GM12878 (cell line): ENCODE results near the gene TM7SF2. TPM values are rescaled to one million over a fixed set of nuclear protein-coding genes. Genes with fewer than 3 reads are reported as not detected.

Source experiments
- CHD4 ChIP-seq: fragments of 200-600 bp; sonication (generic); IDR thresholded peaks from 2 replicates; pipeline ENCODE4 v1.6.1; 2016; ENCODE audit warnings: mild to moderate bottlenecking
- CTCF ChIP-seq, 3 experiments: IDR thresholded peaks in 2 of 3; conservative IDR thresholded peaks in 1 of 3; 2 replicates each; pipeline ENCODE4 v1.5.1; 2011; ENCODE audit warnings: low read depth in 3 of 3, low read length in 3 of 3, mild to moderate bottlenecking in 3 of 3, control low read depth in 2 of 3, moderate library complexity in 2 of 3, inconsistent platforms in 1 of 3, mixed read lengths in 1 of 3; ENCODE audit not compliant: control insufficient read depth in 2 of 3, insufficient read depth in 1 of 3; ENCODE audit errors: extremely low read depth in 1 of 3
- E4F1 ChIP-seq: fragments of 450-650 bp; IDR thresholded peaks from 2 replicates; pipeline ENCODE4 v1.6.1; 2018; ENCODE audit warnings: borderline replicate concordance, mild to moderate bottlenecking; ENCODE audit not compliant: partially characterized antibody
- EGR1 ChIP-seq, 2 experiments: IDR thresholded peaks; 1 replicate in 1 of 2; 2 replicates in 1 of 2; pipeline ENCODE4 v1.6.1; 2011 to 2012; ENCODE audit warnings: low read depth in 2 of 2, low read length in 2 of 2, borderline replicate concordance in 1 of 2, mild to moderate bottlenecking in 1 of 2, moderate library complexity in 1 of 2
- FOXM1 ChIP-seq: IDR thresholded peaks from 2 replicates; pipeline ENCODE4 v1.6.1; 2012; ENCODE audit warnings: low read depth, mild to moderate bottlenecking, inconsistent platforms, low read length, moderate library complexity
- GABPA ChIP-seq: IDR thresholded peaks from 2 replicates; pipeline ENCODE4 v1.6.1; 2014; ENCODE audit warnings: antibody characterized with exemption, low read depth, mild to moderate bottlenecking, inconsistent platforms
- IKZF1 ChIP-seq: fragments of 450-650 bp; conservative IDR thresholded peaks from 2 replicates; pipeline ENCODE4 v1.6.1; 2017; ENCODE audit warnings: antibody characterized with exemption, mild to moderate bottlenecking
- IKZF2 ChIP-seq, 2 experiments: fragments of 450-650 bp; IDR thresholded peaks; 2 replicates each; pipeline ENCODE4 v1.6.1; 2017; ENCODE audit warnings: mild to moderate bottlenecking in 2 of 2, moderate library complexity in 2 of 2
- LARP7 ChIP-seq: fragments of 450-650 bp; IDR thresholded peaks from 2 replicates; pipeline ENCODE4 v1.6.1; 2017; ENCODE audit warnings: mild to moderate bottlenecking
- PBX3 ChIP-seq: IDR thresholded peaks from 2 replicates; pipeline ENCODE4 v1.6.1; 2011; ENCODE audit warnings: mild to moderate bottlenecking, low read depth, low read length, moderate library complexity; ENCODE audit not compliant: insufficient replicate concordance
- RAD51 ChIP-seq: fragments of 450-650 bp; IDR thresholded peaks from 2 replicates; pipeline ENCODE4 v1.6.1; 2016; ENCODE audit warnings: moderate library complexity, mild to moderate bottlenecking, inconsistent platforms
- RUNX3 ChIP-seq: IDR thresholded peaks from 2 replicates; pipeline ENCODE4 v1.6.1; 2012; ENCODE audit warnings: low read length, inconsistent platforms
- SPI1 ChIP-seq: IDR thresholded peaks from 2 replicates; pipeline ENCODE4 v1.6.1; 2011; ENCODE audit warnings: low read depth, mild to moderate bottlenecking, low read length, moderate library complexity, borderline replicate concordance; ENCODE audit not compliant: insufficient read depth
- STAT3 ChIP-seq: IDR thresholded peaks from 2 replicates; pipeline ENCODE4 v1.6.1; 2011; ENCODE audit warnings: low read depth, low read length, improper control_type of control experiment
- USF2 ChIP-seq: IDR thresholded peaks from 2 replicates; pipeline ENCODE4 v1.6.1; 2011; ENCODE audit warnings: low read depth, low read length, improper control_type of control experiment, borderline replicate concordance
- ZNF592 ChIP-seq: fragments of 450-650 bp; IDR thresholded peaks from 2 replicates; pipeline ENCODE4 v1.6.1; 2017; ENCODE audit warnings: mild to moderate bottlenecking, moderate library complexity
- polyA plus RNA-seq, 11 experiments: library from polyadenylated mRNA; depleted of rRNA in 4 of 11; unstranded in 6 of 11; stranded (reverse) in 5 of 11; fragments of >200 nt; fragmentation: Nextera tagmentation in 4 of 11; fragmentation: Illumina TruSeq in 1 of 11; extraction: Ambion mirVana in 4 of 11; extraction: Trizol in 1 of 11; gene quantifications; 1 replicate in 1 of 11; 2 replicates in 10 of 11; pipeline versions ENCODE4 v1.2.1 to v1.2.3, GENCODE V29; 2011 to 2016; ENCODE audit warnings: inconsistent platforms in 2 of 11, missing spikeins in 2 of 11, low read depth in 1 of 11
- total RNA-seq, 4 experiments: library from RNA; depleted of rRNA in 3 of 4; stranded (reverse); fragments of >200 nt in 3 of 4; fragmentation: Illumina TruSeq in 1 of 4; extraction: Trizol in 1 of 4; gene quantifications; 2 replicates each; pipeline versions ENCODE4 v1.2.1 to v1.2.3, GENCODE V29; 2013 to 2021

TM7SF2 gene
- total and polyA plus RNA-seq, 10 of the 15 experiments (the other 5 are each of a cell fraction or from before 2014, with no cell fraction given), result 0.52 to 57.7 (median 20.7) TPM

GRCh38 chr11:65112546-65113360 lies 1.1 kb downstream of the TM7SF2 start (continued):
- TF ChIP-seq USF2 (no peak), EGR1 (IDR thresholded peaks at IDR 0.05; ENCODE audit: borderline replicate concordance in 1 of 2, low read depth in 2 of 2, low read length in 2 of 2) (no peak), IKZF1 (peak; percentile 13; the same call in 1 of the 2 replicates), PBX3 (peak; percentile 52), ZNF592 (no peak), GABPA (no peak), RAD51 (no peak), LARP7 (peak; percentile 91), CTCF (IDR thresholded peaks at IDR 0.05 in 2 of 3, conservative IDR thresholded peaks at IDR 0.05 in 1 of 3; ENCODE audit: control insufficient read depth in 2 of 3, extremely low read depth in 1 of 3, insufficient read depth in 1 of 3, low read depth in 3 of 3, low read length in 3 of 3) (peak; percentile 77 to 89 (median 88)), E4F1 (no peak), CHD4 (no peak), SPI1 (no peak), IKZF2 (IDR thresholded peaks at IDR 0.05) (no peak), FOXM1 (no peak), STAT3 (no peak), RUNX3 (no peak)
